ENCODE data around the gene CCDC158.

The CCDC158 gene

GRCh38 chr4:76441881-76442280 lies 20.9 kb upstream of the CCDC158 start:
- H3K27me3 Mint-ChIP-seq (ENCODE audit: low read depth): no peaks in the 10 kb centered on the region
- TF ChIP-seq CTCF (IDR thresholded peaks at IDR 0.05; ENCODE audit: unreplicated experiment in 3 of 3): no peak
- no peaks in the 10 kb centered on the region for H3K36me3 Mint-ChIP-seq (ENCODE audit: low read depth)
- H3K9me3 Mint-ChIP-seq: no peaks in the 10 kb centered on the region
- H3K27ac Mint-ChIP-seq: no peak overlapping the region
- no peaks in the 10 kb centered on the region for H3K4me1 Mint-ChIP-seq
- no peak overlapping the region for H3K4me3 Mint-ChIP-seq

GRCh38 chr4:76439491-76439890 lies 18.6 kb upstream of the CCDC158 start:
- Mint-ChIP-seq H3K4me3 (no peak overlapping the region), H3K4me1 (peaks cover 15% of the 10 kb centered on the region), H3K27ac (no peak overlapping the region), H3K27me3 (ENCODE audit: low read depth) (peaks cover 5% of the 10 kb centered on the region), H3K9me3 (no peaks in the 10 kb centered on the region), H3K36me3 (ENCODE audit: low read depth) (no peaks in the 10 kb centered on the region)
- TF ChIP-seq CTCF (IDR thresholded peaks at IDR 0.05; ENCODE audit: unreplicated experiment in 3 of 3): no peak

- no peaks in the 10 kb centered on the region for H3K36me3 Mint-ChIP-seq (ENCODE audit: low read depth)
- H3K27me3 Mint-ChIP-seq (ENCODE audit: low read depth): peaks cover 5% of the 10 kb centered on the region
Observed at GRCh38 chr4:76435528-76436319, 14.8 kb upstream of the CCDC158 start.

GRCh38 chr4:76434901-76435527 lies 14.1 kb upstream of the CCDC158 start, which contains the start of gene SHROOM3:
SHROOM3 (plus strand) TSS chr4:76435229; CDS start chr4:76436053, 824 bp downstream.
- H3K27ac Mint-ChIP-seq: peak within 1 kb of the TSS; percentile 54 to 86 (median 76)

More at GRCh38 chr4:76435528-76436319, 14.8 kb upstream of the CCDC158 start:
- no peak for TF ChIP-seq CTCF (IDR thresholded peaks at IDR 0.05; ENCODE audit: unreplicated experiment in 3 of 3)
- peak overlapping the region; percentile 73 to 83 (median 83) for H3K4me3 Mint-ChIP-seq
- peak overlapping the region; percentile 54 to 86 (median 76) for H3K27ac Mint-ChIP-seq
- no peaks in the 10 kb centered on the region for H3K9me3 Mint-ChIP-seq
- H3K4me1 Mint-ChIP-seq: peaks cover 15% of the 10 kb centered on the region

GRCh38 chr4:76430519-76431388 lies 9.8 kb upstream of the CCDC158 start:
- H3K27ac Mint-ChIP-seq: no peak overlapping the region
- peak; percentile 67 to 80 (median 68) for TF ChIP-seq CTCF (IDR thresholded peaks at IDR 0.05; ENCODE audit: unreplicated experiment in 3 of 3)
- H3K36me3 Mint-ChIP-seq (ENCODE audit: low read depth): no peaks in the 10 kb centered on the region
- H3K4me1 Mint-ChIP-seq: peaks cover 12% of the 10 kb centered on the region
- H3K27me3 Mint-ChIP-seq (ENCODE audit: low read depth): peaks cover 4% of the 10 kb centered on the region
- H3K9me3 Mint-ChIP-seq: no peaks in the 10 kb centered on the region
- no peak overlapping the region for H3K4me3 Mint-ChIP-seq

More at GRCh38 chr4:76434901-76435527, 14.1 kb upstream of the CCDC158 start, which contains the start of gene SHROOM3:
- no peaks in the 10 kb centered on the region for H3K9me3 Mint-ChIP-seq
- H3K4me1 Mint-ChIP-seq: peaks cover 15% of the 10 kb centered on the region
- peak within 1 kb of the TSS; percentile 73 to 83 (median 83) for H3K4me3 Mint-ChIP-seq
- no peak for TF ChIP-seq CTCF (IDR thresholded peaks at IDR 0.05; ENCODE audit: unreplicated experiment in 3 of 3)
- peaks cover 5% of the 10 kb centered on the region for H3K27me3 Mint-ChIP-seq (ENCODE audit: low read depth)
- H3K36me3 Mint-ChIP-seq (ENCODE audit: low read depth): no peaks in the 10 kb centered on the region
